K562 (cell line): ENCODE data around the gene PACRG. TPM values are rescaled to one million over a fixed set of nuclear protein-coding genes. Genes with fewer than 3 reads are reported as not detected.

Source experiments
- AFF4 ChIP-seq: sonication (generic); formaldehyde crosslinking; IDR thresholded peaks from 2 replicates; pipeline ENCODE4 v1.8.0; 2023; ENCODE audit warnings: mild to moderate bottlenecking, missing genetic modification reagents
- ETV5 ChIP-seq: sonication (generic); formaldehyde crosslinking; IDR thresholded peaks from 2 replicates; pipeline ENCODE4 v1.4.0; 2020; ENCODE audit warnings: low read depth, mild to moderate bottlenecking, missing genetic modification reagents
- FOXP1 ChIP-seq: sonication (generic); formaldehyde crosslinking; IDR thresholded peaks from 2 replicates; pipeline ENCODE4 v1.8.0; 2022; ENCODE audit warnings: mild to moderate bottlenecking, missing genetic modification reagents
- FOXP4 ChIP-seq: sonication (generic); formaldehyde crosslinking; IDR thresholded peaks from 2 replicates; pipeline ENCODE4 v1.8.0; 2022; ENCODE audit warnings: mild to moderate bottlenecking, missing genetic modification reagents, borderline replicate concordance
- HCFC1 ChIP-seq: IDR thresholded peaks from 2 replicates; pipeline ENCODE4 v1.6.1; 2012; ENCODE audit warnings: low read depth, low read length, improper control_type of control experiment
- HDAC1 ChIP-seq, 2 experiments: fragments of 450-650 bp; IDR thresholded peaks; 2 replicates each; pipeline ENCODE4 v1.6.1; 2016 to 2017; ENCODE audit warnings: inconsistent platforms in 1 of 2, mild to moderate bottlenecking in 1 of 2, moderate library complexity in 1 of 2
- HMG20B ChIP-seq: fragments of 250-450 bp; sonication (Bioruptor Pico); IDR thresholded peaks from 2 replicates; pipeline ENCODE4 v1.5.0; 2021; ENCODE audit warnings: mild to moderate bottlenecking
- KAT8 ChIP-seq: fragments of 450-650 bp; IDR thresholded peaks from 2 replicates; pipeline ENCODE4 v1.6.1; 2016; ENCODE audit warnings: low read depth, mild to moderate bottlenecking
- LCOR ChIP-seq: sonication (generic); formaldehyde crosslinking; IDR thresholded peaks from 2 replicates; pipeline ENCODE4 v1.8.0; 2022; ENCODE audit warnings: mild to moderate bottlenecking, missing genetic modification reagents
- NFE2L1 ChIP-seq: fragments of 450-650 bp; IDR thresholded peaks from 2 replicates; pipeline ENCODE4 v1.6.1; 2016; ENCODE audit warnings: missing genetic modification characterization, low read depth, mild to moderate bottlenecking, missing compliant biosample characterization, moderate library complexity, borderline replicate concordance
- SMAD1 ChIP-seq: fragments of 150-350 bp; IDR thresholded peaks from 2 replicates; pipeline ENCODE4 v1.6.1; 2014; ENCODE audit warnings: low read length, low read depth; ENCODE audit not compliant: partially characterized antibody
- TARDBP ChIP-seq: fragments of 450-650 bp; IDR thresholded peaks from 2 replicates; pipeline ENCODE4 v1.6.1; 2016
- XRCC3 ChIP-seq: fragments of 450-650 bp; IDR thresholded peaks from 2 replicates; pipeline ENCODE4 v1.6.1; 2017; ENCODE audit warnings: mild to moderate bottlenecking, moderate library complexity
- YBX1 ChIP-seq: fragments of 450-650 bp; IDR thresholded peaks from 2 replicates; pipeline ENCODE4 v1.7.1; 2016; ENCODE audit warnings: mild to moderate bottlenecking
- ZBTB12 ChIP-seq: fragments of 250-450 bp; sonication (Bioruptor Pico); IDR thresholded peaks from 2 replicates; pipeline ENCODE4 v1.4.0; 2020
- ZBTB49 ChIP-seq: sonication (generic); formaldehyde crosslinking; IDR thresholded peaks from 2 replicates; pipeline ENCODE4 v1.8.0; 2022; ENCODE audit warnings: missing genetic modification reagents, mild to moderate bottlenecking, borderline replicate concordance
- ZKSCAN1 ChIP-seq: fragments of 150-350 bp; IDR thresholded peaks from 2 replicates; pipeline ENCODE4 v1.6.1; 2016; ENCODE audit warnings: low read depth, low read length
- ZNF232 ChIP-seq: sonication (generic); formaldehyde crosslinking; IDR thresholded peaks from 2 replicates; pipeline ENCODE4 v1.8.0; 2022; ENCODE audit warnings: mild to moderate bottlenecking, missing genetic modification reagents
- ZNF3 ChIP-seq: fragments of 250-450 bp; sonication (Bioruptor Pico); IDR thresholded peaks from 2 replicates; pipeline ENCODE4 v1.5.0; 2021; ENCODE audit warnings: mild to moderate bottlenecking, moderate library complexity
- ZNF347 ChIP-seq: fragments of 450-650 bp; formaldehyde crosslinking; IDR thresholded peaks from 2 replicates; pipeline ENCODE4 v1.4.0; 2020; ENCODE audit warnings: low read depth, mild to moderate bottlenecking, moderate library complexity
- polyA plus RNA-seq, 8 experiments: library from polyadenylated mRNA; depleted of rRNA in 4 of 8; stranded (reverse) in 5 of 8; unstranded in 3 of 8; fragments of >200 nt; fragmentation: Nextera tagmentation in 2 of 8; fragmentation: Illumina TruSeq in 1 of 8; extraction: Ambion mirVana in 2 of 8; extraction: Trizol in 1 of 8; gene quantifications; 2 replicates each; pipeline versions ENCODE4 v1.2.1 to v1.2.3, GENCODE V29; 2011 to 2014; ENCODE audit warnings: inconsistent platforms in 1 of 8, missing spikeins in 1 of 8
- total RNA-seq, 7 experiments: library from RNA; depleted of rRNA in 6 of 7; stranded (reverse); fragments of >200 nt in 6 of 7; fragmentation: Illumina TruSeq in 2 of 7; extraction: Trizol in 2 of 7; gene quantifications; 2 replicates each; pipeline versions ENCODE4 v1.2.1 to v1.2.3, GENCODE V29; 2011 to 2021; ENCODE audit warnings: low replicate concordance in 1 of 7

Gene PACRG
- total and polyA plus RNA-seq, 9 of the 15 experiments (the other 6 are each of a cell fraction or from before 2014, with no cell fraction given) = 0.04 TPM; not detected in 8

GRCh38 chr6:163180874-163181541 is 453.2 kb downstream of the PACRG start (continued):
- no peak for TF ChIP-seq AFF4
- no peak for TF ChIP-seq NFE2L1 (tag)
- TF ChIP-seq SMAD1 = no peak
- no peak for TF ChIP-seq FOXP4
- no peak for TF ChIP-seq YBX1
- TF ChIP-seq HCFC1 = peak; percentile 43
- TF ChIP-seq ZNF232 (CRISPR knock-in tag) = no peak
- no peak for TF ChIP-seq ZBTB49 (CRISPR knock-in tag)
- TF ChIP-seq TARDBP = 0 out of 2 replicates have a peak, but pooled peaks have one; percentile 63
- TF ChIP-seq ETV5 (CRISPR knock-in tag) = no peak
- TF ChIP-seq ZBTB12 (CRISPR knock-in tag) = peak; percentile 42; the same call in 1 of the 2 replicates
- TF ChIP-seq ZNF347 (CRISPR knock-in tag) = no peak
- no peak for TF ChIP-seq HDAC1 (IDR thresholded peaks at IDR 0.05)
- TF ChIP-seq LCOR = peak; percentile 41; the same call in 1 of the 2 replicates
- TF ChIP-seq XRCC3 = no peak
- no peak for TF ChIP-seq FOXP1 (CRISPR knock-in tag)
- no peak for TF ChIP-seq HMG20B (CRISPR knock-in tag)
- no peak for TF ChIP-seq KAT8
- no peak for TF ChIP-seq ZKSCAN1
- no peak for TF ChIP-seq ZNF3
